T-helper 17 cell (primary cell): ENCODE data around the gene TMEM185A. TPM values are rescaled to one million over a fixed set of nuclear protein-coding genes. Genes with fewer than 3 reads are reported as not detected.
"Not testable (repeated sequence)": the region's sequence is repeated elsewhere in the genome, so short reads cannot be mapped to it uniquely, and the experiment has no call there.

ENCODE experiments used
- ATAC-seq: fragments of 150-1000 bp; cut with Tn5 transposase; 2 replicates; pipeline ENCODE4 v1.10.0; 2021; ENCODE audit warnings: mild to moderate bottlenecking, moderate library complexity
- DNase-seq, 3 donors: peaks; one replicate each; pipeline versions ENCODE4 v3.0.0 to v3.0.0-alpha.2; 2020 to 2021
- H3K9me3 ChIP-seq: one replicate; pipeline ENCODE4 v1.7.0; 2013; ENCODE audit warnings: low read length, mild to moderate bottlenecking; ENCODE audit not compliant: control insufficient read depth, poor library complexity, severe bottlenecking
- H3K27ac Mint-ChIP-seq: one replicate; pipeline ENCODE4 v1.8.0; 2022; ENCODE audit warnings: mild to moderate bottlenecking, moderate library complexity, mixed read lengths
- H3K27me3 Mint-ChIP-seq: one replicate; pipeline ENCODE4 v1.8.0; 2022; ENCODE audit warnings: mixed read lengths
- H3K36me3 Mint-ChIP-seq: one replicate; pipeline ENCODE4 v1.8.0; 2022; ENCODE audit warnings: low read depth, mixed read lengths
- H3K4me1 Mint-ChIP-seq: one replicate; pipeline ENCODE4 v1.8.0; 2022; ENCODE audit warnings: mild to moderate bottlenecking, mixed read lengths
- H3K4me3 Mint-ChIP-seq: one replicate; pipeline ENCODE4 v1.8.0; 2022; ENCODE audit warnings: mild to moderate bottlenecking, moderate library complexity, mixed read lengths
- total RNA-seq, 4 donors: library from RNA in 2 of 4; stranded (reverse) in 2 of 4; gene quantifications; one replicate each; pipeline ENCODE4 v1.2.3 and lab custom pipeline; 2022 to 2026

Gene TMEM185A
- total RNA-seq, 2 donors from 2014 or later = 10.6 to 20.7 TPM

DNA sequence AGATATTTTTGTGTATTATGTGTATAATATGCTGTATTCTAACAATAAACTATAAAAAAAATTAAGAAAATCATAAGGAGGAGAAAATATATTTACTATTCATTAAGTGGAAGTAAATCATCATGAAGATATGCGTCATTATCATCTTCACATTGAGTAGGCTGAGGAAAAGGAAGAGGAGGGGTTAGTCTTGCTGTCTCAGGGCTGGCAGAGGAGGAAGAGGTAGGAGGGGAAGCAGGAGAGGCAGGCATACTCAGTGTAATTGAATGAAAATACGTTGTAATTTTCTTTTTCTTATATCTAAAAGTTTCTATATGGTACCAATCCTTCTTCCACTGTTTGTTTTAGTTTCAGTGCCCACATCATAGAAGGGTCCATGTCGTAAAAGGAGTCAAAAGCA is 9.8 kb upstream of the TMEM185A start:
- no peaks in the 10 kb centered on the region for H3K9me3 ChIP-seq
- H3K36me3 Mint-ChIP-seq = no peaks in the 10 kb centered on the region
- no peak overlapping the region for H3K27ac Mint-ChIP-seq
- H3K4me3 Mint-ChIP-seq = no peak overlapping the region
- no peak for ATAC-seq
- no peak for DNase-seq
- peaks cover 9% of the 10 kb centered on the region for H3K27me3 Mint-ChIP-seq
- H3K4me1 Mint-ChIP-seq = no peaks in the 10 kb centered on the region

DNA sequence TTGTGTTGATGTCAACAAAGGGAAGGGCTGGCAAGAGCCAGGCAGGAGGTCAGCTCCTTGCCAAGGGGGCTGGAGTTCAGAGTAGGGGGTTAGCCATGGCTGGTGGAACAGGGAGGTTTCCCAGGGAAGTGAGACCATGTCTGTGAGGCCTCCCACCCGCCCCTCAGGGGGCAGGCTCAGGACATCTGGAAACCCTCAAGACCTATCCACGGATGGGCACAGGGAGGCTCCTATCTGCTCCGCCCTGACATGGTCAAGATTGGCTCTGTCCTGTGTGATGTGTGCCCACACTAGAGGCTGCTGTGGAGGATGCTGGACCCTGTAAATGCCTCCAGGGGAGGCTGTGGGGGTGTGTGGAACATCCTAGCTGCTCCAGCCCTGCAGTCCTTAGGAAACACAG is 8.0 kb upstream of the TMEM185A start:
- Mint-ChIP-seq H3K36me3 (no peaks in the 10 kb centered on the region), H3K27ac (no peak overlapping the region)

DNA sequence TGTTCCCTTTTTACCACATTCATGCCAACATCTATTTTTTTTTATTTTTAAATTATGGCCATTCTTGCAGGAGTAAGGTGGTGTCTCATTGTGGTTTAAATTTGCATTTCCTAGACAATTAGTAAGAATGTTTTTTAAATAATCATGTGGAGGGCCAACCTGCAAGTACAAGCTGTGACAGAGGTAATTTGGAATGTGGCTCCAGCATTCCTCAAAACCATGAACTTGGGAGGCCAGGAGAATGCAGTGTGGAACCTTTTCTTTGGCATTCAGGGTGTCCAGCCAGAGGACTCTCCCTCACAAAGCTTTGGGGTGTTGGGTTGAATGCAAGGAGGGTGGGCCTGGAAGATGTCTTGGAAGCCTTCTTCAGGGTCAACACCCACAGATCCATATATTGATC is 7.3 kb upstream of the TMEM185A start:
- no peak overlapping the region for H3K27ac Mint-ChIP-seq
- H3K4me3 Mint-ChIP-seq = no peak overlapping the region
- DNase-seq = no peak
- H3K27me3 Mint-ChIP-seq = peaks cover 4% of the 10 kb centered on the region
- H3K36me3 Mint-ChIP-seq = no peaks in the 10 kb centered on the region
- no peaks in the 10 kb centered on the region for H3K4me1 Mint-ChIP-seq
- no peaks in the 10 kb centered on the region for H3K9me3 ChIP-seq
- no peak for ATAC-seq

More for the DNA sequence above, 8.0 kb upstream of the TMEM185A start:
- H3K4me1 Mint-ChIP-seq = no peaks in the 10 kb centered on the region
- H3K27me3 Mint-ChIP-seq = peaks cover 4% of the 10 kb centered on the region
- ATAC-seq = no peak
- H3K9me3 ChIP-seq = no peaks in the 10 kb centered on the region
- H3K4me3 Mint-ChIP-seq = no peak overlapping the region
- no peak for DNase-seq

DNA sequence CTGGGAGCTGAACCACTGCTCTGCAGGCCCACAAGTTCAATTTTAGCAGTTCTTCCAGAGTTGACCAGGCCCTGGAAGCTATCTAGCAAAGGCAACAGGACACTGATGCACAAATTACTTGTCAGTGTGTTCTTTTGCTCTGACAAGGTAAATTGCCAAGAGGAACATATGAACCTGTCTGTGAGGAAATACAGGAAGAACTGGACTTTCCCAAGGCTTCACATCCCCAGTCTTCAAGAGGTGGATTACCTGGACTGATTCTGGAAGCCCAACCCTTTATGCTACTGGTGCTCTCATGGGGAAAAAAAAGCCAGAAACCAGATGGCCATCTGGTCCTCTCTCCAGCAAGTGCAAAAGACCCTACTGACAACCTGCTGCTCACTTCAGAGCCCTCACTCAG is 1.9 kb upstream of the TMEM185A start:
- Mint-ChIP-seq H3K27ac (no peak overlapping the region), H3K36me3 (no peaks in the 10 kb centered on the region), H3K27me3 (no peaks in the 10 kb centered on the region), H3K4me3 (no peak overlapping the region), H3K4me1 (peaks cover 13% of the 10 kb centered on the region)
- no peaks in the 10 kb centered on the region for H3K9me3 ChIP-seq
- ATAC-seq = no peak
- DNase-seq = no peak

DNA sequence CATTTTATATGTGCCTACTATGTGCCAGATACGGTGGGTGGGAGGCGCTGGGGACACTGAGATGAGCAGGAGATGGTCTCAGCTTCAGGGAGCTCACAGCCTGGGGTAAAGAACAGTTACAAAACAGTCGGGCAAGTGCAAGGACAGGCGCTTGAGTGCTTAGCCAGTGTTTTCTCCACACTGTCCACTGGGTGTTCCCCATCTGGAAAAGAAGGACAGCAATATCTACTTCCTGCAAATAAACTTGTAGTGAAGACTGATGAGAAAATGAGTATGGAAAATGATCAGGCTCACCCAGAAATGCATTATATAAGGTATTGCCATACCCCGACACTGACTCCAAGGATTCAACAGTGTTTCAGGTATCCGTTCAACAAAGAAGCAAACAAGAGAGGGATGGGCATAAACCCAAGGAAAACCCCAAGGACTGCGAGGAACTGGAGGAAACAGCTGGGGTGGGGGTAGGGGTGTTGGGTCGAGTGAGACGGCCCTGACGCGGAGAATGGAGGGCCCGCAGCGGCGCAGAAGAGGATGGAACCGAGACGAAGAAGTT is 835 bp downstream of the TMEM185A start:
- no peaks in the 10 kb centered on the region for H3K36me3 Mint-ChIP-seq
- no peaks in the 10 kb centered on the region for H3K9me3 ChIP-seq
- H3K27ac Mint-ChIP-seq = peak overlapping the region; percentile 93
- H3K4me1 Mint-ChIP-seq = peaks cover 24% of the 10 kb centered on the region
- ATAC-seq = peak; percentile 3
- no peak for DNase-seq
- H3K4me3 Mint-ChIP-seq = peak overlapping the region; percentile 96
- H3K27me3 Mint-ChIP-seq = no peaks in the 10 kb centered on the region

DNA sequence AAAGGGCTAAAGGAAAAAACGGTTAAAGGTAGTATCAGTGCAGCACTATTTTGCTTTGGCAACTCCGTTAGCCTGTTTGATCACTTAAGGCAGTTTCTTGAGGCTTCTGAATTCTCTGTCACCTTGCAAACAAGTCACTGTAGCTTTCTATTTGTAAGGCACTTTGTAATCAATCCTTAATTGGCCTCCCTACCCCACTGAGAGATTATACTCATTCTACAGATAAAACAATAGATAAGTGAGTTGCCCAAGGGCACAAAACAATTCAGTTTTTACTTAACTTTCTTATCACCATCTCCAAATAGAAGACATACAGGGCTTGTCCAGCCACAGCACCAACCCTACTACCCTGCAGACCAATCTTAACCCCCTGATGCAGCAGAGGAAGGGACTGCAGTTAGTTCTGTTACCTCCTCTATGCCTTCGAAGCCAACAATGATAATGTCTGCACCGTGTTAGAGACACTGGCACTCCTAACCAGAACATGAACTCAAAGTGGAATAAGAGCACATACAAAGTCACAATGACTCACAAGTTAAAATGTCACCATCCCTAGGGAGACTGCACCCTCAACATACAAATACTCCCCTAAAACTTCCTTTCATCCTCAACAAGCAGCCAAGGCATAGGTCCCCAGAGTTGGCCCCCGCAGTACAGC is 1.7 kb downstream of the TMEM185A start:
- ATAC-seq (no peak), DNase-seq (no peak)
- no peaks in the 10 kb centered on the region for H3K9me3 ChIP-seq
- Mint-ChIP-seq H3K4me1 (peaks cover 27% of the 10 kb centered on the region), H3K27ac (peak overlapping the region; percentile 93), H3K4me3 (peak overlapping the region; percentile 96), H3K27me3 (no peaks in the 10 kb centered on the region), H3K36me3 (no peaks in the 10 kb centered on the region)

DNA sequence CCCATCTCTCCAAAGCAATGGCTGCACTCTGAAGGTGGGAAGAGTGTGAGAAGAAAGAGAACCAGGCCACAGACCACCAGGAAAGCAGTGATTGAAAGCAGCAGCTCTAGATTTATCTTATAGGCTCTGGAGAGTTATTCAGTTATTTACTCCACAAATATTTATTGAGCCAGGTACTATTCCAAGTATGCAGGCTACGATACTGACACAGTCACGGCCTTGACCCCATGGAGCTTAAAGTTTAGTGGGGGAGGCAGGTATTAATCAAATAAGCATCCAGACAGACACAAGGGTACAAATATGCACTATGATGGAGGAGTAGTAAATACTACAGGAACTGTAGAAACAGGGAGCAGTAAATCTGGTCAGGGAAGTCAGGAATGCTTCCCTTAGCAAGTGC is 2.8 kb downstream of the TMEM185A start:
- Mint-ChIP-seq H3K27ac (no peak overlapping the region), H3K4me1 (peaks cover 31% of the 10 kb centered on the region), H3K36me3 (no peaks in the 10 kb centered on the region), H3K4me3 (no peak overlapping the region), H3K27me3 (no peaks in the 10 kb centered on the region)
- no peak for DNase-seq
- no peaks in the 10 kb centered on the region for H3K9me3 ChIP-seq
- no peak for ATAC-seq

DNA sequence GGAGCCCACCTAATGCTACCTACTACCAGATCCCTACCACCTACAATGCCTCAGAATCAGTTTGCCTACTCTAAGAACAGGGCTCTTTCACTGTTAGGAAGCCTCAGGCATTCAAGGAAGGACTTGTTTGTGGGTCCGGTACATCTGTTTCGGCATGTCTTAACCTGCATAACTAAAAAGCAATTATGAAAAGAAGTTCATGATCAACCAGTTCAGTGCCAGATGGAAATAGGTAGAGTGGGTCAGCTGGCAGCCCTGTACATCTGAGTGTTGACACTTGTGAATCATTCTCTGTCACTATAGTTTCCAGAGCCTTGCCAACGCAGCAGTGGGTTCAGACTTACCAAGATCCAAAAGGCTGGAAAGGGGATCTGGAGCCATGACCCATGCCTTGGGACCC is 3.3 kb downstream of the TMEM185A start:
- Mint-ChIP-seq H3K27me3 (no peaks in the 10 kb centered on the region), H3K4me1 (peaks cover 31% of the 10 kb centered on the region), H3K27ac (no peak overlapping the region), H3K4me3 (no peak overlapping the region), H3K36me3 (no peaks in the 10 kb centered on the region)
- no peaks in the 10 kb centered on the region for H3K9me3 ChIP-seq
- DNase-seq (no peak), ATAC-seq (no peak)

DNA sequence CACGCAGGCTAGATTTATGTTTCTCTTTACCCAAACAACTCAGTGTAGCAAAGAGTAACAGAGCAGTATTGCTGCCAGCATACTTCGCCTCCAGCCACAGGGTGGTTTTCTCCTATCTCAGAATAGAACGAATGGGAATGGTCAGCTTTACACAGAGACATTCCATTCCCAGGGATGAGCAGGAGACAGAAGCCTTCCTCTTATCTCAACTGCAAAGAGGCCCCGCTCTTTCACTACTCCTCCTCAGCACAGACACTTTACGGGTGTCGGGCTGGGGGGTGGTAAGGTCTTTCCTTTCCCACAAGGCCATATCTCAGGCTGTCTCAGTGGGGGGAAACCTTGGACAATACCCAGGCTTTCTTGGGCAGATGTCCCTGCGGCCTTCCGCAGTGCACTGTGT is 4.8 kb downstream of the TMEM185A start:
- not testable (repeated sequence) for DNase-seq, H3K27me3 Mint-ChIP-seq, H3K4me3 Mint-ChIP-seq, H3K9me3 ChIP-seq, ATAC-seq, H3K27ac Mint-ChIP-seq, H3K36me3 Mint-ChIP-seq
- H3K4me1 Mint-ChIP-seq = peaks cover 34% of the 10 kb centered on the region

DNA sequence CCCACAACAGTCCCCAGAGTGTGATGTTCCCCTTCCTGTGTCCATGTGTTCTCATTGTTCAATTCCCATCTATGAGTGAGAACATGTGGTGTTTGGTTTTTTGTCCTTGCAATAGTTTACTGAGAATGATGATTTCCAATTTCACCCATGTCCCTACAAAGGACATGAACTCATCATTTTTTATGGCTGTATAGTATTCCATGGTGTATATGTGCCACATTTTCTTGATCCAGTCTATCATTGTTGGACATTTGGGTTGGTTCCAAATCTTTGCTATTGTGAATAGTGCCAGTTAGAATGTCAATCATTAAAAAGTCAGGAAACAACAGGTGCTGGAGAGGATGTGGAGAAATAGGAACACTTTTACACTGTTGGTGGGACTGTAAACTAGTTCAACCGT is 11.9 kb downstream of the TMEM185A start:
- ATAC-seq, H3K36me3 Mint-ChIP-seq, H3K27me3 Mint-ChIP-seq, H3K9me3 ChIP-seq, H3K4me3 Mint-ChIP-seq, H3K27ac Mint-ChIP-seq, DNase-seq: not testable (repeated sequence)
- peaks cover 12% of the 10 kb centered on the region for H3K4me1 Mint-ChIP-seq

DNA sequence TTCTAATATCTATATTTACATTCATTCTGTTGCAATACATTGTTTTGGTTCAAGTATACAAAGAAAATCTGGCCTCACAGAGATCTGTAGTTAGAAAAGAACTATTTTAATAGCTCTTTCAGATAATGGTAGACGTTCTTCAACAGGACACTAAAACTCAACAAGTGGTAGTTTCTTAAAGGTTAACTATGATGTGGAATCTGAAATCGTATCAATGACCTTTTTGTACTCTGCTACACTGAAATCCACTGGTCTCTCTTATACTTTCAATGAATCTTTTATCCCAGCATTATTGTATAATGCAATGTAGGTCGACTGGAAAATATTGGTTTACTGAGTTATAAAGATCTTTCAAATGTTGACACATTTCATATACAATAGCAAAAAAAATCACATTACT is 12.7 kb downstream of the TMEM185A start:
- DNase-seq (no peak), ATAC-seq (no peak)
- Mint-ChIP-seq H3K4me1 (peaks cover 8% of the 10 kb centered on the region), H3K4me3 (no peak overlapping the region), H3K27ac (no peak overlapping the region), H3K27me3 (no peaks in the 10 kb centered on the region), H3K36me3 (no peaks in the 10 kb centered on the region)
- H3K9me3 ChIP-seq = no peaks in the 10 kb centered on the region

DNA sequence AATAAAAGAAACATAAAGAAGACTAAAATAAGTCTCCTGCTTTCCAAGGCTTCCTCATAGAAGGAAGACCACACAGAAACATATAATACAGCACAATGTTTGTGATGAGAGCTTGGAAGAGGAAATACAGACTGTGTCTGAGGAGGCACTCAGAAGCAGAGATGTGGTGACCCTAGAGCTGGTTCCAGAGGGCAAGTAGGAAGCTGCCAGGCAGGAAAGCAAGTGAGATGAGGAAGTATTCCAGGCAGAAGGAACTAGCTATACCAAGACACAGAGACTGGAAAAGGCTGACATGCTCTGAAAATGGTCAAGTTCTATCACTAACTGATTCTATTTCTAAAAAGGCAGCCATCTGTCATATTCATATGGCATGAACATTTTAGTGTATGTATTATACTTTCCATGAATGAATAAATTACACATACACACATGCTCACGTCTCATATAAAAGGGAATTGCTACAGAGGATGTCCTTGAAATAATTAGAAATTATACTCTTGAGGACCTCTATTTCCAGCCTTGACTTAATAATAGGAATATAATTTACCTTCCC is 19.9 kb downstream of the TMEM185A start:
- Mint-ChIP-seq H3K4me1 (peaks cover 5% of the 10 kb centered on the region), H3K27me3 (no peaks in the 10 kb centered on the region), H3K27ac (no peak overlapping the region), H3K4me3 (no peak overlapping the region), H3K36me3 (no peaks in the 10 kb centered on the region)
- no peak for DNase-seq
- no peaks in the 10 kb centered on the region for H3K9me3 ChIP-seq
- no peak for ATAC-seq

DNA sequence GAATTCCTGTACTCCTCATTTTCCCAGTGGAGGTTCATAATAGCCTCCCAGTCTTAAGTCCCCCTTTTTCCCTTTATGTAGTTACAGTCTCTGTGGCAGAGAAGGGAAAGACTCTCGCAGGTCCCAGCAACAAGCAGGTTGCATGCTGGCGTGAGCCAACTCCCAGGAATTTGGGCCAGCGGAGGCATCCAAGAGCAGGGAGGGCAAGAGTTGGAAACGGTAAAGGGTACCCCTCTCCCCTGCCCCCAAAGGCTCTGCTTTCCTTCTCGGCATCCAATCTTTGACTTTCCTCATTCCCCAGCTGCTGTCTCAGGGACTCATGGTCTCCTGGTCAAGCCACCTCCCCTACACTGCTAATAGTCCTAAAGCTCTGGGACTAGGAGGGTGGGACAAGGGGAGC is 21.1 kb downstream of the TMEM185A start:
- no peak overlapping the region for H3K4me3 Mint-ChIP-seq
- H3K27ac Mint-ChIP-seq = no peak overlapping the region
- no peaks in the 10 kb centered on the region for H3K9me3 ChIP-seq
- no peak for DNase-seq
- H3K4me1 Mint-ChIP-seq = peaks cover 5% of the 10 kb centered on the region
- ATAC-seq = no peak
- no peaks in the 10 kb centered on the region for H3K27me3 Mint-ChIP-seq
- H3K36me3 Mint-ChIP-seq = peaks cover 5% of the 10 kb centered on the region

DNA sequence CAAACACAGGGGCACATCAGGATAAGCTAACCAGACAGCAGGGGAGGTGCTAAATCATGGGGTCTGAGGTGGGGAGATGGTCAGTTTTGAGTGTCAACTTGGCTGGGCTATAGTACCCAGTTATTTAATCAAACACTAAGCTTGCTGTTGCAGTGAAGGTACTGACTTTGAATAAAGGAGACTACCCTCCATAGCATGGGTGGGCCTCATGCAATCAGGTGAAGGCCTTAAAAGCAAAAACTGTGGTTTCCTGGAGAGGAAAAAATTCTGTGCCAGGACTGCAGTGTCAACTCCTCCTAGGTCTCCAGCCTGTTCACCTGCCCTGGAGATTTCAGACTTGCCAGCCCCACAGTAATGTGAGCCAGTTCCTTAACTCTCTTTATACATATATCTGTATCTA is 23.9 kb downstream of the TMEM185A start:
- no peaks in the 10 kb centered on the region for H3K9me3 ChIP-seq
- Mint-ChIP-seq H3K36me3 (peaks cover 9% of the 10 kb centered on the region), H3K4me1 (peaks cover 9% of the 10 kb centered on the region), H3K4me3 (no peak overlapping the region), H3K27me3 (no peaks in the 10 kb centered on the region), H3K27ac (no peak overlapping the region)
- ATAC-seq = no peak
- no peak for DNase-seq
